GM19455 (cell line): Measurements from ENCODE around the gene SERPINB10.
A peak's percentile ranks its signal among the peaks of the same experiment; 100 is the strongest.
"Not testable (repeated sequence)": the region's sequence is repeated elsewhere in the genome, so short reads cannot be mapped to it uniquely, and the experiment has no call there.

Source experiments
- ATAC-seq: cut with Tn5 transposase; IDR thresholded peaks from one replicate; pipeline ENCODE4 v1.9.1; 2021; ENCODE audit not compliant: unreplicated experiment

Gene SERPINB10

DNA sequence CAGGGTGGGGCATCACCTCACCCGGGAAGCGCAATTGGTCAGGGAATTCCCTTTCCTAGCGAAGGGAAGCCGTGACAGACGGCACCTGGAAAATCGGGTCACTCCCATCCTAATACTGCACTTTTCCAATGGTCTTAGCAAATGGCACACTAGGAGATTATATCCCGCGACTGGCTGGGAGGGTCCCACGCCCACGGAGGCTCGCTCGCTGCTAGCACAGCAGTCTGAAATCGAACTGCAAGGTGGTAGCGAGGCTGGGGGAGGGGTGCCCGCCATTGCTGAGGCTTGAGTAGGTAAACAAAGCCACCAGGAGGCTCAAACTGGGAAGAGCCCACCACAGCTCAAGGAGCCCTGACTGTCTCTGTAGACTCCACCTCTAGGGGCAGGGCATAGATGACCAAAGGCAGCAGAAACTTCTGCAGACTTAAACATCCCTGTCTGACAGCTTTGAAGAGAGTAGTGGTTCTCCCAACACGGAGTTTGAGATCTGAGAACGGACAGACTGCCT lies 32.8 kb downstream of the SERPINB10 start:
- ATAC-seq = not testable (repeated sequence)

DNA sequence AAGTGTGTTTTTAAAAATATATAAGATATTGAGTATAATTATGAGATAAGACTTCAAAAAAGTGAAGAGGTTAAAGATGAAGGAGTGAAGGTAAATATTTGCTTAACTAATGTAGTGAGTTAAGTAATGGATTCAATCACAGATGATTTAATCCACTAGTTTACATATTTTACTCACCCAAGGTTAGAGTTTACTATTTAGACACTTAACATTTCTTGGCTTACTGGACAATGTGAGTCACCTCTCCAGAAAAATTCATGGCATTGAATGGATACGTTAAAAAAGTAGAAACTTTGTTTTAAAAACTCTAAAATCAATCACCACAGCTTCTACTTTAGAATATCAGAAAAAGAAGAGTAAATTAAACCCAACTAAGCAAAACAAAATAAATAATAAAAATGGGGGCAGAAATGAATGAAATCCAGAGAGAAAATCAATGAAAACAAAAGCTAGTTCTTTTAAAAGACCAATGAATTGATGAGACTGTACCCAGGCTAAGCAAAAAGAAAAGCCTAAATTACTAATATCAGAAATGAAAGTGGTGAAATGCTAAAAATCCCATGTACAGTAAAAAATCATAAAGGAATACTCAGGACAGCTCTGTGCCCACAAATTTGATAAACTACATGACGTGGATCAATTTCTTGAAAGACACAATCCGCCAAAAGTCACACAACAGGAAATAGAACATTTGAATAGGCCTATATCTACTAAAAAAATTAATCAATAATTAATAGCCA lies 39.5 kb downstream of the SERPINB10 start:
- ATAC-seq = no peak

DNA sequence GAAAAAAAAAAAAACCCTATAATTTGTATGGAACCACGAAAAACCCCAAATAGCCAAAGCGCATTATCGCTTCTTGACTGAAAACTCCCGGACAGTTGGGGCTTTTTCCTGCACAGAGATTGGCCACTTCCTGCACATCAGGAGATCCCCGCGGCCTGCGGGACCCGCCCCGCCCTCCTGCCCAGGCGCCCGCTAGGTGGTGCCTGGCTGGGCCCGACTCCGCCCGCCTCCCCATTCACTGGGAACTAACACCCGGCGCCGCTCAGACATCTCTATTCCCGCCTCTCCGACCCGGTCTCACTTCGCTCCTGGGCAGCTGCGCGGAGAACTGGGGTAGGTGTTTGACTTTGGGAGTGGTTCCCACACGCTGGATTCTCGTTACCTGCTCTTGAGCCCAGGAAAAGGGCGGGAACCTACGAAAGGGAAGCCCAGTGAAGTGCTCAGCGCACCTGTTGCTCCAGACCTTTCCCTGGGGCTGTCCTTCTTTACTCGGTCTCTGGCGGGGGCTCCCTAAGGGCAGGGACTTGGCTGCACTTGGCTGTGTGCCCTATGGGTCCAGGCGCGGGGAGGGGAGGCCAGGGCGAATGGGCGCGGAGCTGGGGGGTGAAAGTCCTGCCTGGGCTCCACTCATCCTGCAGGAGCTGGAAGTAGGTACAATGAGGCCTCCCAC lies 41.4 kb downstream of the SERPINB10 start, which contains the start of gene HMSD:
Gene HMSD, plus strand, starts transcription at position 234 of the 670 bp plus-strand sequence. CDS start 4,155 bp downstream, outside the sequence.
- peak; percentile 87 for ATAC-seq

DNA sequence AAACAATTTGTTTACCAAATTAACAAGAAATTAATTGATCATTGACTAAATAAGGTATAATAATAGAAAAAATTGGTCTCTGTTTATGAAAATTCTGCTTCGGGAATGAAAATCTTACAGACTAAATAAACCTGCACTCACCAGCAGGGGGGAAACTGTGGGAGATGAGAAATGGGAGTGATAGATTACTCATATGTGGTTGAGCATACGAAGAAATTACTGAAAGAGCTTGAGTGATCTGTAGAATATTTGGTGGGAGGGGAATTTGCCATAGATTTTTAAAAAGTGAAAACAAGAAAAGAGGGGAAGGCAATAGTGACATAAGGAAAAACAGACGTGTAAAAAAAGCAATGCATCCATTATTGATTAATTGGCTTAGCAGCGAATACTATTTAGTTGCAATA lies 43.5 kb downstream of the SERPINB10 start:
- ATAC-seq = peak; percentile 46

DNA sequence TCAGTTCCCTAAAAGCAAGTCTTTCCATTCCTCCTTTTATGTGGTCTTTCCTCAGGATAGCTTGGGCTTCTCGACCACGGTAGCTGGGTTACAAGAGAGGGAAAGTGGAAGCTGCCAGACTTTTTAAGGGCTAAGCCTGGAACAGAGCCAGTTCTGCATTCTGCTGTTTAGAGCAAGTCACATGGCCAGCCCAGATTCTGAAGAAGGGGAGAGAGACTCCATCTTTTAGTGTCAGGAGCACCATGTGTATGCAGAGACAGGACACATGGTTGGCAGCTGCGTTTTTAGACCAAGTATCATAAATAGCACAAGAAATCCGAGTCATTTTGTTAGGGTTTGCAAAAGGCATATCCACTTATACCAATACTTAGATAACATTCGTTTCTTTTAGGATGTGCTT lies 46.1 kb downstream of the SERPINB10 start:
- ATAC-seq = no peak

DNA sequence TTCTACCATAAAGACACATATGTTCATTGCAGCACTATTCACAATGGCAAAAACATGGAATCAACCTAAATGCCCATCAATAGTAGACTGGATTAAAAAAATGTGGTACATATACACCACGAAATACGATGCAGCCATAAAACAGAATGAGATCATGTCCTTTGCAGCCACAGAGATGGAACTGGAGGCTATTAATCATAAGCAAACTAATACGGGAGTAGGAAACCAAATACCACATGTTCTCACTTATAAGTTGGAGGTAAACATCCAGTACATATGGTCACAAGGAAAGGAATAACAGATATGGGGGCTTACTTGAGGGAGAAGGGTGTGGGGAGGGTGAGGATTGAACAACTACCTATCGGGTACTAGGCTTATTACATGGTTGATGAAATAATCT lies 49.0 kb downstream of the SERPINB10 start:
- ATAC-seq = no peak

DNA sequence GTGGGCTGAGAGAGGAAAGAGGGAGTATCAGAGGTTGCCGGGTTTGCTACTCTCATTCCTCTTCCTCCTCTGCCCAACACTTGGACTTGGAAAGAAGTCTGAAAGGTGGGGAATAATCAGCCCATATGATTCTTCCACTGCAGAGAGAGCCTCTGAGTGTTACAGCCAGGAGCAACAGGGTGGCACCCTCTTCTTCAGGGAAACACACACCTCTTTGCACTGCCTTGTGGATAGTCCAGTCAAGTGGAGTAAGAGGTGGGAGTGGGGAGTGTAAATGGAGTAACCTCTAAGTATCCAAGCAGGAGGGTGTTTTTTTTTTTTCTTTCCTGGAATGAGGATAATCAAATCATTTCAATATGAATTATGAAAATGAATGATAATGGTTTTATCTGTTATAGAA lies 53.1 kb downstream of the SERPINB10 start:
- ATAC-seq = no peak

DNA sequence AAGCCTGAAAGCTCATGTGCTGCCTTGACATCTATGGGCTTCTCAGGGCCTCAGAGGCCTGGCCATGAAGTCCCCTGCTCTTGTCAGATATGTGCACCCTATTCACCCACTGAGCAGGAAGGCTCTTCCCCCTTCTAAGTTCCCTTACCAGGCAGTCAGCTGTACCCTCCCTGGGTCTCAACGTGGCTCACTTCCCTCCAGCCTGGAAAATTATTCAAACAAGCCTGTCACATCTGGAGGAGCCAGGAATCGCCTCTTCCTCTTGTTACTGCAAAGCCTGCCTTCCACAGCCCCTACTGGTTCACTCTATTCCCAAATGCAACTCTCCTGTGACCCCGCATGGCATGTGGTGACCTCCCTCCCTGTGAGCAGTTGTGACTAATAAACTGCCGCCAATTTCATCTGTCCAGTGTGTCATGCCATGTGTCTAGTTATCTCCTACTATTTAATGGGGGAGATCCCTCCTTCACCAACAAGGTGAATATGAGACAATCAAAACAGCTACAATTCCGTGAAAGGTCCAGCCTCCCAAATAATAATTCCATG lies 53.8 kb downstream of the SERPINB10 start:
- no peak for ATAC-seq

DNA sequence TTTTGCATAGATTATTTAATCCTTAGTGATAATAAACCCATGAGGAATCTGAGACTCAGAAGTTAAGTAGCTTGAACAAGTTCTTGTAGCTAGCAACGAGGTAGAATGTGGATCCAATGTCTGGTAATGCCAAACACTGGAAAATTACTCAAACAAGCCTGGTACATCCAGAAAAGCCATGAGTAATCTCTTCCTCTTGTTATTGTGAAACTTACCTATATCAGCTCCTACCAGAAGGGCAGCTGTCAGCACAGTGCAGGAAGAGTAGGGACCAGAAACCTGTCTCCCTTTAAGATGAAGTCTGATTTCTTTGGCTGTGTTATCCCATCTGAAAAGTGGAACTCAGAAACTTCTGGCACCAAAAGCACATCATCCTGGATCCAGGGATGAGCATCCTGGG lies 54.4 kb downstream of the SERPINB10 start:
- ATAC-seq = no peak

DNA sequence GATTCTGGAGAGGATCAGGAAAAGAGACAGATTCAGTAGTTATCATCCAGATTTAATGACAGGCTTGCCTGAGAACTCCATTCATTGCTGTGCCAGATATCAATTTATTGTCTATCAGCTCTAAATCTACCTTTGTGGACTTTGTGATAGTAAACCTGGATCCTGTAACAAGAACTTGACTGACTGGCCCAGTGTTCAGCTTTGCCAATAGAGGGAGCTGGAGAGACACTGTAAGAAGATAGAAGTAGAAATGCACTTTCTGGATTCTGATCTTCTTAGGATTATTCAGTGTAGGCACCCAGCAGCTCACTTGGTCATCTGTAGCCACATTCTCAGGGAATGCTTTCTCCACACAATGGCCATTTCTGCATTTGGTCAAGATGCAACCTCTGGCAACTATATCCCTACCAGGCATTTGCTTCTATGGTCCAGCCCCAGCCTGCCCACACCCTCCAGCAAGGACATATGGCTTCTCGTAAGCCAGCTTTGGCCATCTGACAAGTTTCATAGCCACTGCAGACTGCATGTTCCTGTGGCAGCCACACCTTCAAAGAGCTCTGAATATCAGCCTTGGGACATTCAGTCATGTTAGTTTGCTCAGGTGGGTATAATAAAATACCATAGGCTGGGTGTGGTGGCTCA lies 56.0 kb downstream of the SERPINB10 start:
- peak; percentile 86 for ATAC-seq

DNA sequence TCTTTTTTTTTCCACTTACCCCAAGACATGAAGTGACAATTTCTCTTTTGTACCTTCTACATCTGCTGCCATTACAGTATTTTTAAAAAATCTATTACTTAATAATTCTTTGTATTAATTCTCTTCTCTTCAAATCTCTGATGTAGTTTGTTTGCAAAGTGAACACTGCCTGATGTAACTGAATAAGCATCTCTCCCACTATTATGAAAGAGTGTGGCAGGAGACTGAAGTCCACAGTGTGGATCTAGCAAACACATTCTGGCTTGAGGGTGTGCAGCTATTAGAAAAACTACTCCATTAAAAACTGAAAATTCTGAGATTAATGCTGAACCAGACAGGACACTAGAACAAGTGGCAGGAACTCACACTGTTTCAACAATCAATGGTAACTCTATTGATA lies 57.1 kb downstream of the SERPINB10 start:
- no peak for ATAC-seq

DNA sequence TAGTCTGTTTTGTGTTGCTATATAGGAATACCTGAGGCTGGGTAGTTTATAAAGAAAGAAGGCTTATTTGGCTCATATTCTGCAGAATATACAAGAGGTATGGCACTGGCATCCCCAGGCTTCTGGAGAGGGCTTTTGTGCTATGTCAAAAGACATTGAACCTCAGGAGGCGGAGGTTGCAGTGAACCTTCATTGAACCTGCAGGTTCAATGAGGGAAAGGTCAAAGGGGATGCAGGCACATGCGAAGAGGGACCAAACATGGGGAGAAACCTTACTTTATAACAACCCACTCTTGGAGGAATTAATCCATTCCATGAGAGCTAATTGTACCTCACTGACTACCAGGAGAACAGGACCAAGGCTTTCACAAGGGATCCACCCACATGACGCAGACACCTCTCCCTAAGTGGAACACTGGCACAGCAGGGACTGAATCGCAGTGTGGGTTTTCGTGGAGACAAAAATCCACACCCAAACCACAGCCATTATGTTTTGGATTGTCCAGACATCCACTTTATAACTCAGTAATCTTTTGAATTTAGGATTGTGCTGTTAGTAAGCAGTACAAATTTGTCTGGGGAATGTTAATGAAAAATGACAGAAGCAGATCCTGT lies 58.1 kb downstream of the SERPINB10 start:
- ATAC-seq = no peak

DNA sequence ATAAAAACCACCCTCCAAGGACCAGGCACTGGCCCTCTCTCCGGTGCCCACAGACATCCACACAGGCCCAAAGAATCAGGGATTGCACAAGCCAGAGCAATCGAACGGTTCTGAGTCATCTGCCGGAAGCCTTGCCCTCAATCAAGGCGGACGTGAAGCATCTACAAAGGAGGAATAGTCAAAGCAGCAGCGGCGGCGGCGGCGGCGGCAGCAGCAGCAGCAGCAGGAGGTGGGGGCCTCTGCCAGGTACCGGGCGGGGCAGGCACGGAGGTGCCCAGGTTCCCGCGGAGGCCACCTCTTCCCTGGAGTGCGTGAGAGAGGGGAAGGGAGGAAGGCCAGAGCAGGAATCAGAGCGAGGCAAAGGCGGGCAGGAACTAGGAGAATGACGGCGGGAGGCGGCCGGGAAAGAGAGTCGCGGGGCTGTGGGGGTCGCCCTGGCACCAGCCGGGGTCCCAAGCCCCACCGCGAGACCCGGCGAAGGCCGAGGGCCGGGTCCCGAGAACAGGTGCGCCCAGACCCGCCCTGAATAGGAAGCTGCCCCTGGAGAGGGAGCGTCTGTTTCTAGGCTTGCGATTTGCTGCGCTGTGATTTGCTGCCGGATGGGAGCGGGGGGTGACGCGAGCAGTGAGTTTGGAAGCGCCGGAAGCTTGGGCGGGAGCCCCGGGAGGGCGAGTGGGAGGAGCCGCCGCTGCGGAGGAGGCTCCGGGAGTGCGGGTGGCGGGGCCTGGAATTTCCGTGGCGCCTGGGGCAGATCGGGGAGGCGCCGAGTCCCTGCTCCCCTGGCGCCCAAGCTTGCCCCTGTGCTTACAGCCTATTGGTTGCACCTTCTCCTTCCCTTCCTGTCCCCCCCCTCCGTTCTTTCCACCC lies 62.4 kb downstream of the SERPINB10 start, which contains the start of gene SERPINB8:
Gene SERPINB8, plus strand, starts transcription at position 140 of the 867 bp plus-strand sequence. CDS start 8,228 bp downstream, outside the sequence.
- peak; percentile 96 for ATAC-seq

DNA sequence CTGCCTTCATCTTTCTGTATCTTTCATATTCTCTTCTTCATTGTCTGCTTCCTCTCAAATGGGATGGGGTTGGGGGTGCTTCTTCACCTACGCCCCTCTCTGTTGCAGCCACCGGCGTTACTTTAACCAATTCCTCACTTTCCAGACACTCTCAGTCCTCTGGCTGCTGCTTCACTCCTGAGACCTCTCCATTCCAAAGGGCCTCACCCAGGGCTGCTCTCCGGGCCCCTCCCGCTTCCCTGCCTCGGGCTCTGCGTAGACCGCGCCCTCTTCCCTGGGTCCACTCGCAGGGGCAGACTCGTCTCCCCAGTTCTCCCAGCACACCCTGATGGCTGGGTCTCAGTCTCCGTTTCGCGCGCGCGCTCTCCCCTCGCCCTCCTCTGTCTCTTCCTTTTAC lies 63.0 kb downstream of the SERPINB10 start:
- peak; percentile 2 for ATAC-seq

DNA sequence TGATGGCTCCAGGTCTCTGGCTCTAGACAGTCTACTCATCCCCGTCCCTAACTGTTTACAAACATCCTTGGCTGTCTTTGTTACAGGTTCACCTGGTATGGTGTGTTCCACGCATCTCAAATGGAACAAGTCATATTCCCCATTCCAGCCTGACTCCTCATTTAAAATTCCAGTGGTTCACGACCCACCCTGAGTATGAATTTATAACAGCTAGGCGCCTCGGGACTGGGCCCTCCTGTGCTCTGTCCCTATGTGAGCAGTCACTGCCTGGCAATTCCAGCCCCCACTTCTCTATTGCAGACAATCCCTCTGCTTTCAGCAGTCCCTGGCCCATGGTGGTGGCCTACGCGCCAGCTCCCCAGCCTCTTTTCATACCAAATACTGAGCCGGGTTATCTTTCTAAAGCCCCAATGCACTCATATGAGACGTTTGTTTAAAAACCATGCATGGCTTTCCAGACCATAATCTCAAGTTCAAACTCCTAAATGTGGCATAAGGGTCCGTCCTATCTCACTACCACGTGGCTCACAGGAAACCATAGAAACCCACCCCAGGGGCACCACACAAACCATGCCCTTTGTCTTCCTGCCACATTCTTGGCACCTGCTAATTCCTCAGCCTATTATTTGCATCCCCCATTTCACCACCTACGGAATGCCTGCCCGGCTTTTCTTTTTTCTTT lies 63.7 kb downstream of the SERPINB10 start:
- ATAC-seq = no peak

DNA sequence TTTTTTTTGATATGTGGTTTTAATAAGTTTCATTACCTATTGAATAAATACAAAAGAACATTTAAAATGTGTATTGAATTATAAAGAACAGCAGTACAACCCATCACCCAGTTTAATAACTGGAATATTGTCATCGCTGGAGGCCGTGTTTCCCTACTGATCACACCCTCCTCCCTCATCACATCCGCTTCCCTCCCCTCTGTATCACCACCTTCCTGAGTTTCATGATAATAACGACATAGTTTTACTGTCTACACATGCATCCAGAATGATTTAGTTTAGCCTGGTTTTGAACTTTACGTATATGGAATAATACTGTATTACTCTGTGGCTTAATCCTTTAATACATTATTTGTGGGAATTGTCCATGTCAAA lies 64.2 kb downstream of the SERPINB10 start:
- no peak for ATAC-seq

DNA sequence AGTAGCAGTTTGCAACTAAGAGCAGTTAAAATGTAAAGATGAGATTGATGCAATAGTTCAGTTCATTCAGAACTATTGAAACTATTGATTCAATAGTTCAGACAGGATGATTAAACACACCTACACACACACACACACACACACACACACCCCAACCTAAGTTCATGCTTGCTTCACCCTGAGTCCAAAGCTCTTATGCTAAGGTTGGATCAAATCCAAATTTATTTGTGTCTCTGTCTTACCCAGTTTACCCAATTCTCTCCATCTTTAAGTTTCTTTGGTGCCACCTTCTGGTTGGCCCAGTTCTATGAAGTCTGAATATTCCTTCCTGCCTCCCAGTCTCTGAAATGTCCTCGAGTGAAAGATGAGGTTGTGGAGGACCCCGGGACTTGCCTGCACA lies 67.2 kb downstream of the SERPINB10 start:
- no peak for ATAC-seq

DNA sequence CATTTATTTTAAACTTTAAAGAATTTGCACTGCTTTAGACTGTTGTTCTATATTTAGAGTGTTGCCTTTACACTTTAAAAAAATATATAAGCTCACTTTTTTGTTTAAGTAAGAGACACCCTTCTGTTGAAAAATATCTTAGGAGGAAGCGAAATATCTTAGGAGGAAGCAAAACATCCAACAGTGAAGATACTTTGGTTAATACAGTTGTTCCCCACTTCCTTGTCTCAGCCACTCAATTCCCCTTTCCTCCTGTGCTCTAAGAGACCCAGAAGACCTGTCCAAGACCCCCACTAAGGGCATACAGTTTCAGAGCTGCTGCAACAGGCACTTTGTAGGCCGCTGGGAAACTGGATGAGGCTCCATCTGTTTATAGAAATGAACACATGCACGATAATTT lies 67.9 kb downstream of the SERPINB10 start:
- ATAC-seq = no peak

DNA sequence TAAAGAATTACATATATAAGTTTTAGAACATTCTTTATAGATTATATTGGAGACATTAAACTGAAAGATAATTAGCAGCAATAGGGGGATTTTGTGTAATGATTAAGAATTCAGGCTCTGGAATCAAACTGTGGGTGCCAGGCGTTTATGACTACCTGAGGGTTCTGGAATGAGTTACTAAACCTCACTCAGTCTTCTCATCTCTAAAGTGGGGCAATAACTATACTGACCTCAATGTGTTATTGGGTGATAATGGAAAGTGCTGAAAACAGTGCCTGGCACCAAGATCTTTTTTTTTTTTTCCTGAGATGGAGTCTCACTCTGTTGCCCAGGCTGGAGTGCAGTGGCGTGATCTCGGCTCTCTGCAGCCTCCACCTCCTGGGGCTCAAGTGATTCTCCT lies 69.3 kb downstream of the SERPINB10 start:
- no peak for ATAC-seq
